DMS79 treated with DMSO at 0.1 percent for 48 hours (cell line): ENCODE measurements around the gene CPA1.

Experiments used
- DNase-seq: peaks from one replicate; lab custom pipeline; 2025; lab: John Stamatoyannopoulos, UW

CPA1 gene

GRCh38 chr7:130379921-130380860, at the start of gene CPA1:
Gene CPA1, plus strand, starts transcription at chr7:130380494. Its CDS starts 27 bp downstream, at chr7:130380521.
- no peak for DNase-seq

- no peak for DNase-seq
Measured at GRCh38 chr7:130332259-130333053, 47.8 kb upstream of the CPA1 start.

- DNase-seq = no peak
Measured at GRCh38 chr7:130333832-130334231, 46.5 kb upstream of the CPA1 start.

GRCh38 chr7:130334274-130334673, 46.0 kb upstream of the CPA1 start:
- no peak for DNase-seq

- no peak for DNase-seq
Measured at GRCh38 chr7:130337410-130337971, 42.8 kb upstream of the CPA1 start.

- no peak for DNase-seq
Measured at GRCh38 chr7:130338233-130338632, 42.1 kb upstream of the CPA1 start.

- DNase-seq = no peak
Measured at GRCh38 chr7:130341882-130342281, 38.4 kb upstream of the CPA1 start.

- no peak for DNase-seq
Measured at GRCh38 chr7:130342701-130343380, 37.5 kb upstream of the CPA1 start.

GRCh38 chr7:130344271-130344866, 35.9 kb upstream of the CPA1 start, which contains the start of gene CPA5:
Gene CPA5, plus strand, starts transcription at chr7:130344816. Its CDS starts 1,670 bp downstream, at chr7:130346486.
- no peak for DNase-seq

GRCh38 chr7:130345136-130345535, 35.2 kb upstream of the CPA1 start:
- DNase-seq = peak; percentile 84

GRCh38 chr7:130345725-130346124, 34.6 kb upstream of the CPA1 start:
- no peak for DNase-seq

- DNase-seq = no peak
Measured at GRCh38 chr7:130346177-130346905, 34.0 kb upstream of the CPA1 start.

GRCh38 chr7:130346941-130347340, 33.4 kb upstream of the CPA1 start:
- no peak for DNase-seq

GRCh38 chr7:130349911-130350782, 30.1 kb upstream of the CPA1 start:
- DNase-seq = peak; percentile 81

- DNase-seq = peak; percentile 95
Measured at GRCh38 chr7:130350945-130351790, 29.1 kb upstream of the CPA1 start.

- no peak for DNase-seq
Measured at GRCh38 chr7:130351791-130352090, 28.6 kb upstream of the CPA1 start.

GRCh38 chr7:130352194-130353074, 27.9 kb upstream of the CPA1 start:
- peak; percentile 98 for DNase-seq

GRCh38 chr7:130353196-130353595, 27.1 kb upstream of the CPA1 start:
- no peak for DNase-seq
